Stomach (tissue), 4 donors: ENCODE results near the gene MAP1LC3B.

ENCODE experiments used
- CTCF ChIP-seq, 7 experiments: fragments of 450-650 bp in 4 of 7; fragments of 200-600 bp in 3 of 7; sonication (generic) in 3 of 7; IDR thresholded peaks; one replicate each; pipeline ENCODE4 v1.5.1; 2016 to 2019; ENCODE audit warnings: antibody characterized with exemption in 7 of 7, control low read depth in 2 of 7, mild to moderate bottlenecking in 1 of 7
- EP300 ChIP-seq: sonication (generic); formaldehyde crosslinking; IDR thresholded peaks from one replicate; pipeline ENCODE4 v1.6.1; 2017; ENCODE audit warnings: antibody characterized with exemption

- TF ChIP-seq CTCF (IDR thresholded peaks at IDR 0.05) (no peak), EP300 (no peak)
These were observed 49.0 kb upstream of the MAP1LC3B start for GRCh38 chr16:87342978-87343752.
